NCI-H1930 (cell line): Measurements from ENCODE around the gene PPP1R11.
"Not testable (repeated sequence)": the region's sequence is repeated elsewhere in the genome, so short reads cannot be mapped to it uniquely, and the experiment has no call there.

ENCODE experiments used
- DNase-seq, 2 experiments: peaks; one replicate each; lab custom pipeline; 2025; lab: John Stamatoyannopoulos, UW

Gene PPP1R11

DNA sequence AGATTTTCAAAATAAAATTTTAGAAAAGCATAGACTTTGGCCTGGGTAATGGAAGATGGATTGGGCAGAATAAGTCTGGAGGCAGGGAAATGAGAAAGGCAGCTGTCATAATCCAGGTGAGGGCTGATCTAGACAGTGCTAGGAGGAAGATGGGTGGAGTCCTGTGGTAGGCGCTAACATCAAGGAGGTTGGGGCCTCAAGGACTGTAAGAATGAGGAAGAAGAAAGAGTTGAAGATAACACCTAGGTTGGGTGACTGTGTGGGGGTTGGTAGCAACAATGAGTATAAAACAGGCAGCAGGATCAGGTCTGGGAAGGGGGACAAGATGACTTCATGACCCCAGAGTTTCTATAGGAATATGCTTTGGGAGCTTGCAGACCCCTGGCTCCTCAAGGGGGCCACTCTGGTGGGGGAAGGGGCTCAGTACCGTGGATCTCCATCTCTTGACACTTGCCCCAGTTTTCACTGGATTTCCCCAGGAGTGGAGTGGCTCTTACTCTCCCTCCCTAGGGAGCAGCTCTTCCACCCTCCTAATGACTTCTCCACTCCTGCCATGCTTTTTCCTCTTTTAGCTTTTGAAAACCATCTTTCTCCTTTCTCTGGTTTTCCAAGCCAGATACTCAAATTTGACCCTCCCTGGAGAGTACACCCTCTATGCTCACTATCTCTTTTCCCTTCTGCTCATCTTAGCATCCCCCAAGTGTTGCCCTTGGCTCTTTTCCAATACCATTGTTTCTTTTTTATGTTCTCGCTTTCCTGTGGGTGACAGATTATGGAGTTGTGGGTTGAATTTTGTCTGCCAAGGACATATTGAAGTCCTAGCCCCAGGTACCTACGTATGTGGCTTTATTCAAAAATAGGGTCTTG, 31.1 kb downstream of the PPP1R11 start:
- DNase-seq, result no peak

DNA sequence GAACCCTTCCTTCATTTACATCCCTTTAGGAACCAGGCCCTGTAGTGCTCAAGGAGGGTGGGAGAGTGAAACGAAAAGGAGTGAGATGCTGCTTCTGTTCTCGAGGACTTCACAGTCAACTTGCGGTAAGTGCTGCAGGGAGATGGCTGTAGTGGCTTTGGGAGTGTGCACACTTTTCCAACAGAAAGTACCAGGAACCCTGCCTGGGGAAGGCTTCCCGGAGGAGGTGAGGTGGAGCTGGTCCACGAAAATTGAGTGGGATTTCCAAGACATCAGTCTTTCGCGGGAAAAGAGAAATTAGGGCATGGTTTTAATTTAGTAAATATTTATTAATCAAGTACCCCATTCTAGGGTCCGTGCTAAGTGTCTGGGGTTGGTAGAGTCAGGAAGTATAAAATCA, 33.2 kb downstream of the PPP1R11 start:
- no peak for DNase-seq

DNA sequence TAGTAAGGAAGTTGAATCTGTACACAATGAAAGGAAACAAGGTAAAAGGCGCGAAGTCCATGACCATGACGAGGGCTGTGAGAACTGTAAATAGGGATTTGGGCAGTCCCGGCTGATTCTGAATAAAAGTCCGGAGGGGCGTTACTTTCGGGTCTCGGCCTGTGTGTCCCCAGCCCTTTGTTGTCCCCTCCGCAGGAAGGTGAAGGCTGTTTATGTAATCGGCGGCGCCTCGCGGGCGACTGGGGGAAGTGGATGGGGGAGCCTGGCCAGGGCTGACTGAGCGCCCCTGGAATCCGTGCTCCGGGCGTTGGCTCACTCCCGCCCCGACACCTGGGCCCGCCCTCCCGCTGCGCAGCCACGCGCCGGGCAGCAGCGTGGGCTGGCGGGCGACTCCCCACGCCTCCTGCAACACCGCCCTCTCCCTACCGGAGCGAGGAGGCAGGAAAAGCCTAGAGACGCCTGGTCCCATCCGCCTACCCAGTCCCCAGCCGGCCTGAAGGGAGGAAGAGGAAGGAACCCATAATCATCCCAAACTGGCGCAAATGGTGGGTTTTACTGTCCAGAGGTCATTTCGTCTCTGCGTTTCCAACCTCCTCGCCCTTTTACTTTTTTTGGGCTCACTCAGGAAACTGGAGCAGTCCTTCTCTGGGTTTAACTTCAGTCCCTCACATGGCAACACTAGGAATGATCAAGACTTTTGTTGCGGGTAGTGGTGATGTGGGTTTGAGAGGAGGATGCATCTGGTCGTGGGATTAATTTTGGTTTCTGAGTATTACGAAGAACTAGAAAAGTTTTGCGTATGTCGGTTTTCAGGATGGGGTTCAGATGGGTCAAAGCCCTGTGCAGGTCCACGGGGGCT, 33.8 kb downstream of the PPP1R11 start:
- DNase-seq, result peak in 1 of 2 experiments; percentile 15

DNA sequence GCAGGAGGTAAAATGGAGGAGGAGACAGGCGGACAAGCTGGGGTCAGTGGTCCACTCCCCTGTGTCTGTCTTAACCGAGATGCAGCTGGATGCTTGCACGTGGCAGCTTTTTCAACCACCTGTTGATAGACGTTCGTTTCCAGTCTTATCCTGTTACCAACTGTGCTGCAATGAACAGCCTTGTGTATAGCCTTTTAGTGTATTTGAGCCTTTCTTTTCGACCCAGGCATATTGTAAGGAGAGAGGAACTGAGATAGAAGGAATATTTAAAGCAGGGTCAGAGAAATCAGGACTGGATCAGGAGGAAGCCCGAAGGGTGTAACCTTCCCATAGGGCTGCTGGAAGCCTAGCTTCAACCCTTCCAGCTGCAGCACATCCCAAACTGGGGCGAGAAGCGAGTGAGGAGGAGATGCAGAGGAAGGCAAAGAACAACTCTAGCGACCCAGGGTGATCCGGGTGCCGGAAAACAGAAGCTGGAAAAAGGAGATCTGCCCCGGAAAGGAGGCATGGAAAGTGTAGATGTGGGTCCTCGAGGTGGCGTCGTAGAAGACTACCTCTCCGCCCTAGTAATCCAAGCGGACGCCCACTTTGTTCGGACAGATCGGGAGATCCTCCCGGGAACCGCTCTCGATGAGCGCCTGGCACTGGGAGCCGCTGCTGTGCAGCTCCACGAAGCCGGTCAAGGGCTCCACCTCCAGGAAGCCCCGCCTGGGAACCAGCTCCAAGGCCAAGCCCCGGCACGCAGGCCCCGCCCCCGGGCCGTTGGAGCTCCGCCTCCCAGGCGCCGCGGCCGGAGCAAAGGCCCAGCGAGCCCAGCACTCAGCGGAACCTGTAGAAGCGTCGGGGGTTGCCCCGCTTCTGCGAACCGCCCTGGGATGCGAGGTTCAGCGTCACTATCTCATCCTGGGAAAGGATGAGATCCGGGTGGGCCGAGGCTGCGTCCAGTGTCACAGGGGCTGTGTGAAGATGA, 34.7 kb downstream of the PPP1R11 start:
- DNase-seq, result peak; percentile 61 to 82

DNA sequence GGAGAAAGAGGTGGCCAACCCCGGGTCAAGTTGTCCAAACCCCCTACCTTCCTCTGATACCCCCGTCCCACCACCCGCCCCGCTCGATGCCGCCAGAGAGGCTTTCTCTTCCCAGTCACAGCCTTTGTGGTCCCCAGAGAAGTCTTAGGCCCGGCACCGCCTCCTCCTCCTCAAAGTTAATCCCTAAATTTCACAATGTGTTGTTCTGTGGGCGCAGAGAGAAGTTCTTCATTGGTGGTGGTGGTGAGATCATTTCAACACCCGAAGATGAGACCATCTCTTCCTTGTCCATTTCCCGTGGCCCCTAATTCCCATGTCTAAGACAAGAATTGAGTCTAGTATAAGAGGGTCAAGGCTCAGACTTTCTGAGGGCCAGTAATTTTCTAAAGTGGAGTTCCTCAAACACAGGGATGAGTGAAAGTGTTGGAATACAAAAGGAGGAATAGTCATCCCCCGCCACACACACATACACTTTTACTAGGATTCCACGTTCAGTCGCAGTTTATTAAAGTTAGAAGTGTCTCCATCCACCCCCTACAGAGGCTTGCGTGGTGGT, 35.5 kb downstream of the PPP1R11 start:
- no peak for DNase-seq

DNA sequence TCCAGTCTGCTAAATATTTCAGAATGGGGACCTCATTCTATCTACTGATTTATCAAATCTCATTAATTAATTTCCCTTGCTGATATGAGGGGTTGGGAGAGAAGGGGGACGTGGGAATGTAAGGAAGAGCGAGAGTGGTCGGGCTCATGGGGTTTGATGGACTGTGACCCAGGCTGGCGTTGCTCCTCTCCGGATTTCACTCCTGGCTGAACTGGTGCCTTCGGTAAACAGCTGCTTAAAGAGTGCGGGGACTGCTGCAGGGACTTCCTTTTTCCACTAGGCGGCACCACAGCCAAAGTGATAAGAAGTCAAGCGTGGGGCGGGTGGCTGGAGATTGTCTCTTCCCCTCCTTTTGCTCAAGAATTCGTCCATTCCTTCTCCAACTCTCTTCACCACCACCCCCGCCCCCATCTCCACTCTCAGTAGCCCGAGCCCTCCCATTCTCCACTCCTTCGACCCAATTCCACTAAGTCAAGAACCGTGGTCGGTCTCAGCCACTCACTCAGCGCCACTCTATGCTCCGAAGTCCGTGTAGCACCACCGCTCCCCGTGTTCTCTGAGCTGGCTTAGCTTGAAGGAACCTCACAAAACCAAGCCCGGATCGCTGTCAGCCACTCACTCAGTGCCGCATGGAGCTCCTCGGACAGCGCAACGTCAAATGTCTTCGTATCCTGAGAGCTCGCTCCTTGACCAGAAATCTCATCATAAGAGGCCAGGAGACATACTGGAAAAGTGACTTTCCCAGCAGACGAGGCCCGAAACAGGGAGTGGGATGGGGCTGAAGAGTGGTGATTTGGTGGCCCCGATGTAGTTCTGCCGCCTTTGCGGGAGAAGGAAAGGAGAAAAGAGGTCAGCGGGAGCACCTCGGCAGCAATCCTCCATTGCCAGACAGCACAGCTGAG, 36.2 kb downstream of the PPP1R11 start:
- DNase-seq, result peak; percentile 66 to 82

DNA sequence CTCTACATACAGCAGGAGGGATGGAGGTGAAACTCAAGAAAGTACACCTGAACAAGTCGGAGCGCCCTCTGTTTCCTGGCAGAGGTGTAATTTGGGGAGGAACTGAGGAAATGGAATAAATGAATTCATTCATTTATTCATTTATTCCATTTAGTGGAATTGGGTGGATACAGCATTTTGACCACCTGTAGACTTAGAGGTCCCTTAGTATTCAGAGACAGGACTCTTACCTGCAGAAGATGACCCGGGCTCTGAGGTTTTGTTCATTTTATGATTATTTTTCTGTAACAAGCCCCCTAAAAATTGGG, 36.8 kb downstream of the PPP1R11 start:
- no peak for DNase-seq

DNA sequence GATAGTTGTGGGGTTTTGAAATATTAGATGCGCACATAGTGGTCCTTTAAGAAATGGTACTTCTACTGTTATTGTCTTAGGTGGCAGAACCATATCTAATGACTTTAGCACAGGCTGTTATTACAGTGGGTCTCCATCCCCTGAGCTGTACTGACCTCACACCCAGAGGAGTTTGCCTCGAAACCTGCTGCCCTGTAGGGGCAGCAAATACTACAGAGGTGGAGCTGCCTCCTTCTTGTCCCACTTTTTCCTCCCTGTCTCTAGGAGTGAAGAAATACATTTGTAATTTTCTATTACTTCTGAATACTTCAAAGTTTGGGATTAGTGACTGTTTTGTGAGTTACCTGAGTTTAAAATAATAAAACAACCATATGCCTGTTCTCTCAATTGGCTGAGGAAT, 37.7 kb downstream of the PPP1R11 start:
- no peak for DNase-seq

DNA sequence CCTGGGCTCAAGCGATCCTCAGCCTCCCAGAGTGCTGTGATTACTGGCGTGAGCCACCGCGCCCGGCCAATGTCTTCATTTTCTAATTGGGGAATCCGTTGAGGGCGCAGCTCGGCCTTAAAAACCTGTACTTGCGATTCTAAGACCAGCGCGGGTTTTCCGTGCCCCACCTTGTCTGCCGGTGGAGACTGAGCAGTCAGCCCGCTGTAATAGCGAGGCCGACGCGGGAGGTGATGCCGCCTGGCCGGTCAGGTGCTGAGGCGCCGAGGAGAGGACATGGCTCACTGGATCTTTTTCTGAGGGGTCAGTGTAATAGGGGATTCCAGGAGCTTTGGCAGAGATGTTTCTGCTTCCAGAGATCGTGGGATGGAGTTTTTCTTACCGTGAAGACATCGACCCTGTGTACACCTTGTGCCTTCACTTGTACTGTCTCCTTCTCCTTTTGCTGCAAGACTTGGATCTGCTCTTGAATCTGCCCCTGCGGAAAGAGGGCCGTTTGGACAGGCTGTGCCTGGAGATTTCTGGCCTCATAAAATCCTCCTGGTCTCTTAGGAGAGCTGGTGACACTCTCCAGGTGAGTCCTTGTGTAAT, 44.4 kb downstream of the PPP1R11 start:
- DNase-seq, result no peak

DNA sequence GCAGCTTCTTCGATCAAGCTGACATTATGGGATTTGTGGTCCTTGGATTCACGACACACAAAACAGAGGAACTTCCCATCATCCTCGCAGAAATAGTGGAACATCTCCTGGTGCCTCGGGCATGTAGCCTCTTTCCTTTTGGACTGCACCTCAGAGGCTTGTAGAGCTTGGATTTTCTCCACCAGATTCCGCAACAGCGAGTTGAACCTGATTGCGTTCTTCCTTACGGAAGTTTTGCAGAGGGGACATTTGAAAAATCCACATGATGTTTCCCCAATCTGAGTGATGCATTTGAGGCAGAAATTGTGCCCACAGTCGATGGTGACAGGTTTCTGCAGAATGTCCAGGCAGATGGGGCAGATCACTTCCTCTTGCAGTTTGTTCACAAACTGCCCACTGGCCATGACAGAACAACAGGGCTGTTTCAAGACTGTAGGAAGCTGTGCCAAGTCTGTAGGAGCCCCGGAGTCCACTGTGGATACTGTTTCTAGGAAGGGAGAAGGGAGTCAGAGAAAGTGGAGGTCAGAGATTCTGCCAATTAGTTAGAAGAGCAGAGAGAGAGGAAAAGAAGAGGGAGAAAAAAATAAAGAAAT, 45.5 kb downstream of the PPP1R11 start:
- DNase-seq, result no peak

DNA sequence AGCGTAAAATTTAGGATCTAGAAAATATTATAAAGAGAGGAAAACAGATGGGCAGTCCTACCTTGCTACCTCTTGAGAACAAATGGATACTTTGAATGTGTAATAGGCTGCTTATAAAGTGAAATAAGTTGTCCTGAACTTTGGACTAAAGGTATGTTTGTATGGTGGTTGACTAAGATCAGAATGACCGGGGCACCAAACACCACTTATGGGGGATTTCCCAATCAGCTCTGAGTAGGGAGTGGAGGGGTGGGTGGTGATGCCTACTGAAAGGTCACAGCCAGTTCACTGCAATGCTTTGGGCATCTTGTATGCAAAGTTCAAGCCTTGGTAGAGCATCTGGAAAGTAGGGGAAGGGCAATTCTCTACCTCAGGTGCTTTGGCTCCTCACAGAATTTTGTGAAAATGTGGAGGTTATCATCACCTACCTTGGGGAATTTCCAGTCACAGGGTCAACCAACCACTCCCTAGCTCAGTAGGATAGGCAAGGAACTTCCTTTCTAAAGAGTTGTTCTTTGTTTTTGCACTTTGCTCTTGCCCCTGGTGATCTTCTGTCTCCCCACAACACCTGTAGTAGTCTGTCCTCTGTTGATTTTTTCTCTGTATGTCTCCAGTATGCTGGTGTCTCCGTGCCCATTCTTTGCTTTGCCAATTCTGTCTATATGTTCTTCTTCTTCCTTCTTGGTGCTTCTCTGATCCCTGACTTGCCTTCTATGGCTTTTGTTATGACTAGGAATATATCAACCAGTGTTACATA, 46.2 kb downstream of the PPP1R11 start, which contains the start of gene TRIM31:
Gene TRIM31 (minus strand): TSS at position 88 of the 757 bp plus-strand sequence. CDS start 285 bp downstream, outside the sequence.
- no peak for DNase-seq

DNA sequence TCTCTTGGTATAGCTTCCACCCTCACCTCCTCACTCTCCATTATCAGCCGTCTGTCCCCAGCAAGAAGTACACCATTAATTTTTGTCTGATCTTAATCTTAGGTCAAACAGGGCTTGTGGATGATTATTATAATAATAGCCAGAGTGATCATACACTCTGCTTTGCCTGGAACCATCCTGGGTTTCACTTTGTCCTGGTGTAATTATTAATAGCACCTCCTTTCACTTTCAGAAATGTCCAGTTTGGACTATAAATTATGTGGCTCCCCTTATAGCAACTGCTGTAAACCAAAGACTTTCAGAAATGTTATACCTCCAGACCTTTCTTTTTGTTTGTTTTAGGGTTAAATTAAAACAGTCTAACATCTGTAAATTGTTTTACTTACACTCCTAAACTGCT, 46.8 kb downstream of the PPP1R11 start:
- DNase-seq, result no peak

DNA sequence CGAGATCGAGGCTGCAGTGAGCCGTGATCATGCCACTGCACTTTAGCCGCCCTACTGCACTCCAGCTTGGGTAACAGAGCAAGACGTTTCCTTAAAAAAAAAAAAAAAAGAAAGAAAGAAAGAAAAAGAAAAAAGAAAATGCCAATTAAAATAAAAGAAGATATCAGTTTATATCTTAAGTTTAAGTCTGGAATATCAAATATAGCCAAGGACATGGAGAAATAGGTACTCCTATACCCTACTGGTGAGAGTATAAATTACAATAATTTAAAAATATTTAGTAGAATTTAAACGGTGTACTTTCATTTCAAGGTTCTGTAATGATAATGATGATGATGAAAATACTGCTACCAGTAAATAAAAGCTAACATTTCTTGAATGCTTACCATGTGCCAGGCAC, 49.7 kb downstream of the PPP1R11 start:
- DNase-seq, result no peak

DNA sequence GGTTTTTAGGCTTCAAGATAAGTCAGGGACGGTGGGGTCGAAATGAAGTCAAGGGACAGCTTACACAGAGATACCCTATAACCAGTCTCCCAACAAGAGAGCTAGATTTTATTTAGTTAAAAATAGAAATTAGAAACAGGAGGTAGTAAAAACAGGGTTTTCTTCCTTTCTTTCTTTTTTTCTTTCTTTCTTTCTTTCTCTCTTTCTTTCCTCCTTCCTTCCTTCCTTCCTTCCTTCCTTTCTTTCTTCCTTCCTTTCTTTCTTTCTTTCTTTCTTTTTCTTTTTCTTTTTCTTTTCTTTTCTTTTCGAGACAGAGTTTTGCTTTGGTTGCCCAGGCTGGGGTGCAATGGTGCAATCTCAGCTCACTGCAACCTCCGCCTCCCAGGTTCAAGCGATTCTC, 51.7 kb downstream of the PPP1R11 start:
- DNase-seq, result not testable (repeated sequence)
